Ovary (tissue), 9 donors: ENCODE measurements around the gene DCBLD1. TPM values are rescaled to one million over a fixed set of nuclear protein-coding genes. Genes with fewer than 3 reads are reported as not detected.

Experiments used
- DNase-seq, 5 donors: peaks; one replicate each; pipeline ENCODE4 v3.0.0-alpha.2; 2019 to 2020
- H3K27ac ChIP-seq, 2 donors: fragments of 200-600 bp; one replicate each; pipeline versions ENCODE4 v1.5.1 to v1.8.0; 2019 to 2022
- H3K27me3 ChIP-seq: fragments of 200-600 bp; one replicate; pipeline ENCODE4 v1.8.0; 2022
- H3K36me3 ChIP-seq: fragments of 200-600 bp; sonication (generic); one replicate; pipeline ENCODE4 v1.5.1; 2019
- H3K4me1 ChIP-seq: one replicate; pipeline ENCODE4 v1.8.1; 2013; ENCODE audit warnings: mild to moderate bottlenecking, moderate library complexity; ENCODE audit not compliant: insufficient read depth
- H3K4me3 ChIP-seq: fragments of 200-600 bp; sonication (generic); one replicate; pipeline ENCODE4 v1.5.1; 2017
- H3K9me3 ChIP-seq, 2 donors: fragments of 200-600 bp in 1 of 2; sonication (generic) in 1 of 2; one replicate each; pipeline versions ENCODE4 v1.5.1 to v1.8.1; 2013 to 2019; ENCODE audit warnings: mild to moderate bottlenecking in 1 of 2, moderate library complexity in 1 of 2
- EP300 ChIP-seq: sonication (generic); formaldehyde crosslinking; IDR thresholded peaks from one replicate; pipeline ENCODE4 v1.6.1; 2017; ENCODE audit warnings: antibody characterized with exemption
- POLR2A ChIP-seq: fragments of 450-650 bp; IDR thresholded peaks from one replicate; pipeline ENCODE4 v1.6.1; 2017; ENCODE audit warnings: antibody characterized with exemption, mild to moderate bottlenecking, moderate library complexity
- WGBS, 3 donors: extraction: QIAGEN DNeasy Blood & Tissue Kit in 1 of 3; methylation state at CpG; one replicate each; pipeline versions ENCODE4 v1.1.5 to v1.1.7; 2013 to 2017; 5-methylcytosine and 5-hydroxymethylcytosine counted together
- intact Hi-C, 4 donors: fragments of 100-400 bp; cut with DNase I; formaldehyde crosslinking; loops; one replicate each; pipeline versions ENCODE4 v1.11.0 to v1.15.1; 2022 to 2023
- polyA plus RNA-seq, 2 donors: library from polyadenylated mRNA; stranded (reverse); fragments of 200-250 nt in 1 of 2; fragments of 350-450 nt in 1 of 2; fragmentation: Illumina TruSeq in 1 of 2; extraction: RNeasy Lipid Tissue Mini Kit (QIAGEN cat#74804) in 1 of 2; gene quantifications; one replicate each; pipeline ENCODE4 v1.2.3, GENCODE V29; 2013 to 2014
- total RNA-seq, 7 donors: library from RNA; depleted of rRNA in 2 of 7; stranded (reverse); fragments of >200 nt in 2 of 7; fragmentation: NEBNext Ultra II Directional in 3 of 7; extraction: Animal tissue kit (Norgen Biotek cat#: 25700) in 3 of 7; gene quantifications; one replicate each; pipeline versions ENCODE4 v1.1.0 to v1.2.4, GENCODE V29; 2016 to 2023
- TF ChIP-seq, protein P1 (sequence below), 3 donors: fragments of 450-650 bp in 2 of 3; fragments of 200-600 bp in 1 of 3; IDR thresholded peaks; one replicate each; pipeline versions ENCODE4 v1.5.1 to v1.8.0; 2016 to 2022; ENCODE audit warnings: antibody characterized with exemption in 3 of 3, mild to moderate bottlenecking in 1 of 3
- donor health status: DM: no; HTN: no; CAD: no; lungs with moderate emphysema.
- donor health status: DM: no; HTN: no; CAD: no.
- donor health status: Bipolar disorder and iron deficiency.
- donor health status: DM: yes; HTN: yes; CAD: no.
- donor health status: DM: no; HTN: no; CAD: no.
- donor health status: DM: yes; HTN: yes; CAD: no.

Gene DCBLD1
- total and polyA plus RNA-seq, 9 donors = 2.3 to 9.2 (median 3.3) TPM

DNA sequence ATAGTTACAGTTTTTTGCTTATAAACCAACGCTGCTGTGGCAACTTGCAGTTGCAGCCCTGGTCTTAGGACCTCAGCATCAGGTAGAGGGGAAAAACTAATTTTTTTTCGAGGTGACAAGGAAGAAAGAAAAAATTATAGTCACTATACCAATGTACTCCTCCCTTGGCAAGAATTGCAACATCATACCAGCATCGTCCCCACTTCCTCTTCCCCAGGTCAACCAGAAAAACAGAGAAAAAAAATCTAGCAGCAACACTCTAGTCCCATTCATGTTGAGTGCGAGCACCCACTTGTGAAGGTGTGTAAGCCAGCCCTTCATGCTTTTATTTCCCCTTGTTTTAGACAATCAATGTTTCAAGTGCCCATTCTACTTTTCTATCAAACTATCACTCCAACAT is 13.1 kb upstream of the DCBLD1 start:
- WGBS, 3 donors = 77% methylated on average over 4 of the region's 4 CpGs
- H3K4me1 ChIP-seq = no peaks in the 10 kb centered on the region
- no peaks in the 10 kb centered on the region for H3K36me3 ChIP-seq
- no peaks in the 10 kb centered on the region for H3K27me3 ChIP-seq
- no peak for TF ChIP-seq POLR2A
- TF ChIP-seq, protein P1, sequence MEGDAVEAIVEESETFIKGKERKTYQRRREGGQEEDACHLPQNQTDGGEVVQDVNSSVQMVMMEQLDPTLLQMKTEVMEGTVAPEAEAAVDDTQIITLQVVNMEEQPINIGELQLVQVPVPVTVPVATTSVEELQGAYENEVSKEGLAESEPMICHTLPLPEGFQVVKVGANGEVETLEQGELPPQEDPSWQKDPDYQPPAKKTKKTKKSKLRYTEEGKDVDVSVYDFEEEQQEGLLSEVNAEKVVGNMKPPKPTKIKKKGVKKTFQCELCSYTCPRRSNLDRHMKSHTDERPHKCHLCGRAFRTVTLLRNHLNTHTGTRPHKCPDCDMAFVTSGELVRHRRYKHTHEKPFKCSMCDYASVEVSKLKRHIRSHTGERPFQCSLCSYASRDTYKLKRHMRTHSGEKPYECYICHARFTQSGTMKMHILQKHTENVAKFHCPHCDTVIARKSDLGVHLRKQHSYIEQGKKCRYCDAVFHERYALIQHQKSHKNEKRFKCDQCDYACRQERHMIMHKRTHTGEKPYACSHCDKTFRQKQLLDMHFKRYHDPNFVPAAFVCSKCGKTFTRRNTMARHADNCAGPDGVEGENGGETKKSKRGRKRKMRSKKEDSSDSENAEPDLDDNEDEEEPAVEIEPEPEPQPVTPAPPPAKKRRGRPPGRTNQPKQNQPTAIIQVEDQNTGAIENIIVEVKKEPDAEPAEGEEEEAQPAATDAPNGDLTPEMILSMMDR (IDR thresholded peaks at IDR 0.05) = no peak
- TF ChIP-seq EP300 = no peak
- no peak for DNase-seq
- no peak overlapping the region for H3K27ac ChIP-seq
- no peaks in the 10 kb centered on the region for H3K9me3 ChIP-seq
- intact Hi-C loops = no loop called here
- no peak overlapping the region for H3K4me3 ChIP-seq

DNA sequence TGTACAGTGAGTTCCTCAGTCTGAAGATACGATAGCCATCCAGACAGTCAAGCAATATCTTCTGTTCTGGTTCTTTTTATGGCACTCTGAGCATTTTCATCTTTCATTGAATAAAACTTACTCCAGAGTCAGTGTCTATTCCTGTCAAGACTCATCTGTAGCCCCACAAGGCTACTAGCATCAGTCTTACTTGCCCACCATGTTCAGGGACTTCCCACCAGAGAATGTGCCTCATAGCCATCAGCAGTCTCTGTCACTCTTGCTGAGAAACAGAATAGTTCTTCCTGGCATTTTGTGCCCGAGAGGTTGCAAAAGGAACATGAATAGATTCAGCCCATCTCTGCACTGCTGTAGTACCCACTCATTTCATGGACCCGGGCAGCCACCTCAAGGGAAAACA is 12.7 kb upstream of the DCBLD1 start:
- intact Hi-C loops = no loop called here
- H3K4me1 ChIP-seq = no peaks in the 10 kb centered on the region
- H3K36me3 ChIP-seq = no peaks in the 10 kb centered on the region
- no peak overlapping the region for H3K27ac ChIP-seq
- 81 to 90% (median 86%) methylated on average over 3 of the region's 3 CpGs for WGBS, 3 donors
- H3K9me3 ChIP-seq = no peaks in the 10 kb centered on the region
- H3K27me3 ChIP-seq = no peaks in the 10 kb centered on the region
- DNase-seq = no peak
- TF ChIP-seq EP300 (no peak), POLR2A (no peak)
- TF ChIP-seq, protein P1 (IDR thresholded peaks at IDR 0.05) = no peak
- no peak overlapping the region for H3K4me3 ChIP-seq

DNA sequence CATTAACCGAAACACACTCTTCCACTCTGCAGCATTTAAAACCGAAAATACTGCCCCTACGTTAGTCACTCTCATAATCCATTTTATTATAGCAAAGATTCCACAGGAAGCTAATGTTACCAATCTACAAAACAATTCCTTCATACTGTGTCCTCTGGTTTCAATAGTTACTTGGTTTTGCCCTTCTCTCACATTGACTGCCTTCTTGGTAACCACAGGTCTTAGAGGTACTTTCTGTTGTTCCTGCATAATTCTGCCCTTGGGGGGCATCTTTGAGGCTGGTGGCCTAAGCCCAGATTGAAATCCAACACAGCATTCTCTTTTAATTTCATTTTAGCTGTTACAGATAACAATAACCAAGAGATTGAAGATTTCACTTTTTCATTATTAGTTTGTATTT is 9.8 kb upstream of the DCBLD1 start:
- TF ChIP-seq POLR2A (no peak), EP300 (no peak)
- TF ChIP-seq, protein P1 (IDR thresholded peaks at IDR 0.05) = no peak
- H3K36me3 ChIP-seq = no peaks in the 10 kb centered on the region
- no peaks in the 10 kb centered on the region for H3K9me3 ChIP-seq
- WGBS, 3 donors = 88 to 91% (median 89%) methylated on average over 3 of the region's 3 CpGs
- H3K27ac ChIP-seq = no peak overlapping the region
- intact Hi-C loops = no loop called here
- no peak overlapping the region for H3K4me3 ChIP-seq
- H3K4me1 ChIP-seq = no peaks in the 10 kb centered on the region
- no peak for DNase-seq
- H3K27me3 ChIP-seq = no peaks in the 10 kb centered on the region

DNA sequence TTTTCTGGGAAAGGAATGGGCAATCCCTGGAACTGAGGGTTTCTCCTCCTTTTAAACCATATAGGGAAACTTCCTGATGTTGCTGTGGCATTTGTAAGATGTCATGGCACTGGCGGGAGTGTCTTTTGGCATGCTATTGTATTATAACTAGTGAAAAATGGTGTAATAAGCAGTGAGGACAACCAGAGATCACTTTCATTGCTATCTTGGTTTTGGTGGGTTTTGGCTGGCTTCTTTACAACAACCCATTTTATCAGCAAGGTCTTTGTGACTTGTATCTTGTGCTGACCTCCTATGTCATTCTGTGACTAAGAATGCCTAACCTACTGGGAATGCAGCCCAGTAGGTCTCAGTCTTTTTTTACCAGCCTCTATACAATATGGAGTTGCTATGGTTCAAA is 9.1 kb upstream of the DCBLD1 start:
- intact Hi-C loops = no loop called here
- Histone ChIP-seq H3K27me3 (no peaks in the 10 kb centered on the region), H3K4me3 (no peak overlapping the region), H3K4me1 (no peaks in the 10 kb centered on the region), H3K27ac (no peak overlapping the region), H3K36me3 (no peaks in the 10 kb centered on the region), H3K9me3 (no peaks in the 10 kb centered on the region)
- DNase-seq = no peak
- WGBS, 3 donors = 73 to 88% (median 74%) methylated on average over 1 of the region's 1 CpG
- TF ChIP-seq EP300 = no peak
- TF ChIP-seq POLR2A = no peak
- TF ChIP-seq, protein P1 (IDR thresholded peaks at IDR 0.05) = no peak
